Right renal pelvis (tissue), 4 donors: ENCODE data around the gene FAT4. TPM values are rescaled to one million over a fixed set of nuclear protein-coding genes. Genes with fewer than 3 reads are reported as not detected.

Experiments used
- DNase-seq, 4 donors: peaks; one replicate each; pipeline ENCODE4 v3.0.0-alpha.2; 2013; ENCODE audit warnings: low read depth in 4 of 4, low spot score in 3 of 4, missing footprints in 1 of 4
- polyA plus RNA-seq, 4 donors: library from polyadenylated mRNA; unstranded; fragments of 120-200 nt; gene quantifications; one replicate each; pipeline ENCODE4 v1.2.1, GENCODE V29; 2013; ENCODE audit not compliant: insufficient read length in 4 of 4

The FAT4 gene
- polyA plus RNA-seq, 4 donors, result 26.2 to 36.0 (median 31.3) TPM

DNA sequence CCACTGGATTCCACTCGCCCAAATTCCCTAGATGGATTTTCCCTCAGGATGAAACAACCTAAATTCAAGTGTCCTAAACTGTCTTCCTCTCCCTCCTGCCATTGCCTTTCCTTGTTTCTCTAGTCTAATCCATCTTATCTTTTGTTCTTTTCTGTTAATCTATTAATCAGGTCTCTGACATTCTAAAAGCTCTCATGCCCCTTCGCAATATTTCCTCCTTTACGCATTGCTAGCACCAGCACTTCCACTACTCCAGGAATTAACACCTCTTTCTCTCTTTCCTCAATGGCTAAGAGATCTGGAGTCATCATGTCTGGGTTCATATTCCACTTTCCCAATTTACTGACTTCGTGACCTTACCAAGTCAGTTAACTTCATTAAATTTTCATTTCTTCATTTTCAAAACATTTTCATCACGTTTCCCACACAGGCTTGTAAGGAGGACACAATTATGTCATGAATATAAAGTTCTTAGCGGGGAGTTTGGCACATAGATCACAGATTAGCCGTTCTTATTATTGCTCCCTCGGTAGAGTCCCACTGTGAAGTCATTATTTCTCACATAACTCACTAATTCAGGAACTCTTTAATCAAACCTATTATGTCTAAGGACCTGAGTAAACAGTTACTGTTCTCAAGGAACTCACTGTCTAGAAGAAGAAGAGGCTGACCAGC, 45.3 kb downstream of the FAT4 start:
- no peak for DNase-seq

DNA sequence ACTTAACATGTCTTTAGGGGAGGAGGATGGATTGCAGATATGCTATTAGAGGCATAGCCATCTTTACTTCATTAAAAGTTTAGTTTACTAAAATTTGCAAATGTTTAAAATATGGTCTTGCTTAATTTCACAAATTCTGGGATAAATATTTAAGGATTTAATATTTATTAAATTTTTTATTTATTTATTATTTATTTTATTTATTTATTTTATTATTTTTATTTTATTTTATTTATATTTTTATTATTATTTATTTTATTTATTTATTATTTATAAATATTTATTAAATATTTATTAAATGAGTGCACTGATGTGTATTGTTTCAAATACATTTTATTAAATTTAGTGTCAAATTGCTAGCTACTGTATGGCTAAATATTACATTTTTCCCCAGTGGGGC, 46.0 kb downstream of the FAT4 start:
- DNase-seq, result no peak
